ENCODE data around the gene B4GALNT4. TPM values are rescaled to one million over a fixed set of nuclear protein-coding genes. Genes with fewer than 3 reads are reported as not detected.

The B4GALNT4 gene
- total RNA-seq, 1 experiment from 2014 or later: 4.7 TPM

DNA sequence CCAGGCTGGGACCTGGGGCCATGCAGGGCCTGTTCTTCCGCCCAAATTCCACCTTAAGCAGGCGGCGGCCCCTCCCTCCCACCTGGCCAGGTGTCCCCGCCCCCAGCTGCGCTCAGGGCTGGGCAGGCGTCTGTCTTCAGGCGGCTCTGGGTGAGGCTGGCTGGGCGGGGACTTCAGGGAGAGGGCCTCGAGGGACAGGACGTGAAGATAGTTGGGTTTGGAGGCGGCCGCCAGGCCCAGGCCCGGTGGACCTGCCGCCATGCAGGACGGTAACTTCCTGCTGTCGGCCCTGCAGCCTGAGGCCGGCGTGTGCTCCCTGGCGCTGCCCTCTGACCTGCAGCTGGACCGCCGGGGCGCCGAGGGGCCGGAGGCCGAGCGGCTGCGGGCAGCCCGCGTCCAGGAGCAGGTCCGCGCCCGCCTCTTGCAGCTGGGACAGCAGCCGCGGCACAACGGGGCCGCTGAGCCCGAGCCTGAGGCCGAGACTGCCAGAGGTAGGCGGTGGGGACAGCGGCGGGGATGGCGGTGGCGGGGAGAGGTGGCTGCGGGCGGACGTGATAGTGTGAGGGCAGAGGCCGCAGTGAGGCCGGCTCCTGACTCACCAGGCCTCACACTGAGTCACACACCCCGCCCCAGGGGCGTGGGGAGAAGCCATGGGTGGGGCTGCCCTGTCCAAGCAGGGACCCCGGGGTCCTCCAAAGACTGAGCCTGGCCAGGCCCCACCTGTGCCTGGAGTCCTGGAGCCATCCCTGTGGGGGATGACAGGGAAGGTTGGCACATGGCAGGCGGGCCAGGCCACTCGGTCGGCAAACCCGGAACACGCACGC is 24.9 kb downstream of the B4GALNT4 start, which contains the start of gene PKP3:
TSS of gene PKP3 (plus strand) at position 176 of the 824 bp plus-strand sequence. CDS start at position 260, 84 bp downstream.
- Histone ChIP-seq H3K36me3 (ENCODE audit: low read depth) (no peaks in the 10 kb centered on the region), H4K20me1 (ENCODE audit: insufficient read depth) (peaks cover 3% of the 10 kb centered on the region; the same call in 1 of the 2 replicates), H3K79me2 (ENCODE audit: low read depth) (peaks cover 24% of the 10 kb centered on the region), H3K9me2 (ENCODE audit: insufficient read depth) (no peaks in the 10 kb centered on the region), H3K4me3 (peak within 1 kb of the TSS; percentile 89), H3K27ac (peak within 1 kb of the TSS; percentile 92), H3K4me1 (replicated peaks; ENCODE audit: insufficient read depth) (peaks cover 10% of the 10 kb centered on the region), H2AFZ (peak within 1 kb of the TSS; percentile 56; the same call in 1 of the 2 replicates), H3K4me2 (peak within 1 kb of the TSS; percentile 89), H3F3A (ENCODE audit: insufficient read depth, low read depth) (no peaks in the 10 kb centered on the region), H3K27me3 (ENCODE audit: insufficient read depth, low read depth) (no peaks in the 10 kb centered on the region), H3K9me3 (ENCODE audit: insufficient read depth, low read depth) (no peaks in the 10 kb centered on the region)
- peak; percentile 83 to 91 for DNase-seq
- BruUV-seq (replicated peaks): TSS peak; percentile 94
- TF ChIP-seq CTCF (conservative IDR thresholded peaks at IDR 0.05) (no peak), EZH2 (IDR thresholded peaks at IDR 0.05; ENCODE audit: low read depth) (no peak)
- CTCF ChIA-PET: interaction anchor here (0.6 kb wide), 1 partner anchor 181 kb away, joined by 4 read pairs; no protein-coding TSS in a partner anchor
- intact Hi-C loops (cut with micrococcal nuclease; ENCODE audit: unreplicated experiment): loop anchor here (2.0 to 5.0 kb wide), 2 partner anchors 55 to 123 kb away; no protein-coding TSS in a partner anchor
- POLR2A ChIA-PET (ENCODE audit: unreplicated experiment): interaction anchor here (1.0 kb wide), 1 partner anchor 13 kb away, joined by 9 read pairs; no protein-coding TSS in a partner anchor

DNA sequence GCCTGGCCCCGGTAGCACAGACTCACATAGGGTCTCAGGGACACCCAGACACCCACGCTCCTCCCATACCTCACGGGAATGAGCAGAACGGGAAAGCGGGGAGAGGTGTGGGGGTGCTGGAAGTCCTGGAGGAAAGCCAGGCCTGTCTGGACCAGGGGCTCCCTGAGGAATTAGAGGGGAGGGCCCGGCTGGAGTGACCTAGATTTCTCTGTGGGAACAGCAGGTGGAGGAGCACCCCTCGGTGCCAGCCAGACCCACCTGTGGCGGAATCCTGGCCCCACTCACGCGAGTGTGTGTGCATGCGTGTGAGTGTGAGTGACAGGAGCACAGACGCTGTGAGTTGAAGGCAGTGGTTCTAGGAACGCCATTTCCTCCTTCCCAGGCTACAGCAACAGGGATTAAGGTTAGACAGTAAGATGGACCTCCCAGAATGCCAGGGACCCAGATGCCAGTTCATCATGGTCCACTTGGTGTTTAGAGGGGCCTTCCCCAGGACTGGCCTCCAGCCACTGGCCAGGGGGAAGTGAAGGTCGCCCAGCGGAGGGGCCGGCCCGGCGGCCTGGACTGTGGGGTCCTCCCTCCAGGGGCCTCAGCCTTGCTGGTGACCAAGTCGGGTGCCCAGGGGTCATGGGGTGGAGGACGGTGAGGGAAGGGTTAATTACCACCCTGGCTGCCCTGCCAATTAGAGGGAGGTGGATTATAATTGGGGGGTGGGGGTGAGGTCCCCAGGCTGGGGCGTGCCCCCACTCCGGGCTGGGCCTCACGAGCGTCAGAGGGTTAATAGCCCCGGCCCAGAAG is 25.8 kb downstream of the B4GALNT4 start:
- H3K27ac ChIP-seq: peak overlapping the region; percentile 34
- intact Hi-C loops (cut with micrococcal nuclease; ENCODE audit: unreplicated experiment): loop anchor here (2.0 to 5.0 kb wide), 2 partner anchors 54 to 122 kb away; no protein-coding TSS in a partner anchor
- H3K4me3 ChIP-seq: peak overlapping the region; percentile 89
- ChIA-PET POLR2A (ENCODE audit: unreplicated experiment) (no interaction called here), CTCF (no interaction called here)
- peak overlapping the region; percentile 89 for H3K4me2 ChIP-seq
- no peaks in the 10 kb centered on the region for H3K27me3 ChIP-seq (ENCODE audit: insufficient read depth, low read depth)
- TSS peak; percentile 48 for BruUV-seq (replicated peaks)
- DNase-seq: no peak
- H3K9me3 ChIP-seq (ENCODE audit: insufficient read depth, low read depth): no peaks in the 10 kb centered on the region
- no peaks in the 10 kb centered on the region for H3K9me2 ChIP-seq (ENCODE audit: insufficient read depth)
- H4K20me1 ChIP-seq (ENCODE audit: insufficient read depth): peaks cover 3% of the 10 kb centered on the region; the same call in 1 of the 2 replicates
- TF ChIP-seq EZH2 (IDR thresholded peaks at IDR 0.05; ENCODE audit: low read depth) (no peak), CTCF (conservative IDR thresholded peaks at IDR 0.05) (no peak)
- peaks cover 24% of the 10 kb centered on the region for H3K79me2 ChIP-seq (ENCODE audit: low read depth)
- H3F3A ChIP-seq (ENCODE audit: insufficient read depth, low read depth): no peaks in the 10 kb centered on the region
- no peaks in the 10 kb centered on the region for H3K36me3 ChIP-seq (ENCODE audit: low read depth)
- no peak overlapping the region for H2AFZ ChIP-seq
- H3K4me1 ChIP-seq (replicated peaks; ENCODE audit: insufficient read depth): peaks cover 10% of the 10 kb centered on the region

DNA sequence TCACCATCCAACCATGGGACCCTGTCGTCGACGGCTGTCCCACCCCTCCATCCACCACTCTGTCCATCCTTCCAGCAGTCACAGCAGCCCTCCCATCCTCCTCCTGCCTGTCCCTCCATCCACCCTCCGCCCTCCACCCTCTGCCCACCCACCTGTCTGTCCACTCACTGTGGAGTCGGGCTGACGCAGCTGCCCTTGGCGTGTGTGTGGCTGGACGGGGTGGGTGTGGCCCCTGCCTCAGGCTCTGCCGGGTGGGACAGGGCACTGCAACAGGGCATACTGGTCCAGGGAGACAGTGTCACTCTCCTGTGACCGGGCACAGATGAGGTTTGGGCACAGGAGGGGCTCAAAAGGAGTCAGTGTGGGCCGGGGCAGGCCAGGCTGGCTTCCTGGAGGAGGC is 26.6 kb downstream of the B4GALNT4 start:
- Histone ChIP-seq H3K79me2 (ENCODE audit: low read depth) (peaks cover 24% of the 10 kb centered on the region), H3K9me2 (ENCODE audit: insufficient read depth) (no peaks in the 10 kb centered on the region), H3F3A (ENCODE audit: insufficient read depth, low read depth) (no peaks in the 10 kb centered on the region), H3K4me3 (no peak overlapping the region), H4K20me1 (ENCODE audit: insufficient read depth) (peaks cover 3% of the 10 kb centered on the region; the same call in 1 of the 2 replicates), H3K4me1 (replicated peaks; ENCODE audit: insufficient read depth) (peaks cover 10% of the 10 kb centered on the region), H3K9me3 (ENCODE audit: insufficient read depth, low read depth) (no peaks in the 10 kb centered on the region), H3K27ac (no peak overlapping the region), H2AFZ (no peak overlapping the region), H3K4me2 (peak overlapping the region; percentile 89), H3K27me3 (ENCODE audit: insufficient read depth, low read depth) (no peaks in the 10 kb centered on the region), H3K36me3 (ENCODE audit: low read depth) (no peaks in the 10 kb centered on the region)
- intact Hi-C loops (cut with micrococcal nuclease; ENCODE audit: unreplicated experiment): loop anchor here (2.0 kb wide), 1 partner anchor 53 kb away; no protein-coding TSS in a partner anchor
- BruUV-seq (replicated peaks): no TSS peak
- ChIA-PET CTCF (no interaction called here), POLR2A (ENCODE audit: unreplicated experiment) (no interaction called here)
- TF ChIP-seq EZH2 (IDR thresholded peaks at IDR 0.05; ENCODE audit: low read depth) (no peak), CTCF (conservative IDR thresholded peaks at IDR 0.05) (no peak)
- peak in 1 of 2 experiments; percentile 36 for DNase-seq
